ENCODE results near the gene GBA3. TPM values are rescaled to one million over a fixed set of nuclear protein-coding genes. Genes with fewer than 3 reads are reported as not detected.

The GBA3 gene
- total RNA-seq, 1 experiment from 2014 or later: 0.09 TPM

DNA sequence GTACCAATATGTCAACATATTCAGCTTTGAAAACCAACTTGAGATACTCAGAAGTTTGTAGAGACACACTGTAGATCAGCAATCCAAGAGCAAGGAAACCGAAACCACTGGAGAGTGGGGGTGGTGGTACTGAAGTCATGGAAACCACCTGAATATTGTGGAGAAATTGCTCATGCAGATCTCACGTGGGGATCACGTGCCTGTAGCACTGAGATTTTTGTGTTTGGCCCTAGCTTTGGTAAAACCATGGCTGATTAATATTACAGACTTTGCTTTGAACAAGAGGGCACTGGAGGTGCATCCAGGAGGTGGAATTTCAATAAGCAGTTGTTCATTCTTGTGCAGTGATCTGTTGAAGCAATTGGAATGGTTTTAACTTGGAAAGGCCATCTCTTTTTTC lies 47.2 kb downstream of the GBA3 start:
- Mint-ChIP-seq H3K4me3 (no peak overlapping the region), H3K27ac (no peak overlapping the region; the same call in 1 of the 2 replicates), H3K27me3 (ENCODE audit: low read depth) (no peaks in the 10 kb centered on the region; the same call in 1 of the 2 replicates), H3K36me3 (no peaks in the 10 kb centered on the region), H3K9me3 (peaks cover 8% of the 10 kb centered on the region), H3K4me1 (no peaks in the 10 kb centered on the region)
- DNase-seq (ENCODE audit: low spot score) (no peak), ATAC-seq (no peak)
- POLR2A ChIA-PET: no interaction called here
- no peak for TF ChIP-seq CREB1 (CRISPR knock-in tag; IDR thresholded peaks at IDR 0.05)
- TF ChIP-seq GTF2I (CRISPR knock-in tag; conservative IDR thresholded peaks at IDR 0.05): no peak
- TF ChIP-seq, protein P1, sequence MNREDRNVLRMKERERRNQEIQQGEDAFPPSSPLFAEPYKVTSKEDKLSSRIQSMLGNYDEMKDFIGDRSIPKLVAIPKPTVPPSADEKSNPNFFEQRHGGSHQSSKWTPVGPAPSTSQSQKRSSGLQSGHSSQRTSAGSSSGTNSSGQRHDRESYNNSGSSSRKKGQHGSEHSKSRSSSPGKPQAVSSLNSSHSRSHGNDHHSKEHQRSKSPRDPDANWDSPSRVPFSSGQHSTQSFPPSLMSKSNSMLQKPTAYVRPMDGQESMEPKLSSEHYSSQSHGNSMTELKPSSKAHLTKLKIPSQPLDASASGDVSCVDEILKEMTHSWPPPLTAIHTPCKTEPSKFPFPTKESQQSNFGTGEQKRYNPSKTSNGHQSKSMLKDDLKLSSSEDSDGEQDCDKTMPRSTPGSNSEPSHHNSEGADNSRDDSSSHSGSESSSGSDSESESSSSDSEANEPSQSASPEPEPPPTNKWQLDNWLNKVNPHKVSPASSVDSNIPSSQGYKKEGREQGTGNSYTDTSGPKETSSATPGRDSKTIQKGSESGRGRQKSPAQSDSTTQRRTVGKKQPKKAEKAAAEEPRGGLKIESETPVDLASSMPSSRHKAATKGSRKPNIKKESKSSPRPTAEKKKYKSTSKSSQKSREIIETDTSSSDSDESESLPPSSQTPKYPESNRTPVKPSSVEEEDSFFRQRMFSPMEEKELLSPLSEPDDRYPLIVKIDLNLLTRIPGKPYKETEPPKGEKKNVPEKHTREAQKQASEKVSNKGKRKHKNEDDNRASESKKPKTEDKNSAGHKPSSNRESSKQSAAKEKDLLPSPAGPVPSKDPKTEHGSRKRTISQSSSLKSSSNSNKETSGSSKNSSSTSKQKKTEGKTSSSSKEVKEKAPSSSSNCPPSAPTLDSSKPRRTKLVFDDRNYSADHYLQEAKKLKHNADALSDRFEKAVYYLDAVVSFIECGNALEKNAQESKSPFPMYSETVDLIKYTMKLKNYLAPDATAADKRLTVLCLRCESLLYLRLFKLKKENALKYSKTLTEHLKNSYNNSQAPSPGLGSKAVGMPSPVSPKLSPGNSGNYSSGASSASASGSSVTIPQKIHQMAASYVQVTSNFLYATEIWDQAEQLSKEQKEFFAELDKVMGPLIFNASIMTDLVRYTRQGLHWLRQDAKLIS (CRISPR knock-in tag; IDR thresholded peaks at IDR 0.05; ENCODE audit: borderline replicate concordance): no peak
- TF ChIP-seq, protein P2, sequence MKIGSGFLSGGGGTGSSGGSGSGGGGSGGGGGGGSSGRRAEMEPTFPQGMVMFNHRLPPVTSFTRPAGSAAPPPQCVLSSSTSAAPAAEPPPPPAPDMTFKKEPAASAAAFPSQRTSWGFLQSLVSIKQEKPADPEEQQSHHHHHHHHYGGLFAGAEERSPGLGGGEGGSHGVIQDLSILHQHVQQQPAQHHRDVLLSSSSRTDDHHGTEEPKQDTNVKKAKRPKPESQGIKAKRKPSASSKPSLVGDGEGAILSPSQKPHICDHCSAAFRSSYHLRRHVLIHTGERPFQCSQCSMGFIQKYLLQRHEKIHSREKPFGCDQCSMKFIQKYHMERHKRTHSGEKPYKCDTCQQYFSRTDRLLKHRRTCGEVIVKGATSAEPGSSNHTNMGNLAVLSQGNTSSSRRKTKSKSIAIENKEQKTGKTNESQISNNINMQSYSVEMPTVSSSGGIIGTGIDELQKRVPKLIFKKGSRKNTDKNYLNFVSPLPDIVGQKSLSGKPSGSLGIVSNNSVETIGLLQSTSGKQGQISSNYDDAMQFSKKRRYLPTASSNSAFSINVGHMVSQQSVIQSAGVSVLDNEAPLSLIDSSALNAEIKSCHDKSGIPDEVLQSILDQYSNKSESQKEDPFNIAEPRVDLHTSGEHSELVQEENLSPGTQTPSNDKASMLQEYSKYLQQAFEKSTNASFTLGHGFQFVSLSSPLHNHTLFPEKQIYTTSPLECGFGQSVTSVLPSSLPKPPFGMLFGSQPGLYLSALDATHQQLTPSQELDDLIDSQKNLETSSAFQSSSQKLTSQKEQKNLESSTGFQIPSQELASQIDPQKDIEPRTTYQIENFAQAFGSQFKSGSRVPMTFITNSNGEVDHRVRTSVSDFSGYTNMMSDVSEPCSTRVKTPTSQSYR (CRISPR knock-in tag; IDR thresholded peaks at IDR 0.05): no peak
- TF ChIP-seq ZNF232 (CRISPR knock-in tag; IDR thresholded peaks at IDR 0.05): no peak
- CTCF ChIA-PET: no interaction called here

DNA sequence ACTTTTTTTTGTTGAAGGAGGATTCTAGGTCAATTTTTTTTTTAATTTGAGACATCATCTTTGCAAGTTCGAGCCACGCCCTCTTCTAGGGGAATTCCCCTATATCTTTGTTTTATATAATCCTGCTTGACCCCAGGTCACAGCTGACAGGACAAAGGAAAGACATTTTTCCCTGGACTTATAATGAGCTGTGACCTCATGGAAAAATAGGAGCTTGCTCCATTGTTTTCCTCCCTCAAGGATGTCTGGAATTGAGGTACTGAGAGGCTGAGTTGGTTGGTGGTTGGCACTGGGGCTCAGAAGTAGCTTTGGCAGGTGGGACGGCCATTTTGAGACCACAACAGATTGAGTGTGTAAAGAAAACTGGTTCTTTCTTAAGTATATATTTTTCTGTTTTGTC lies 49.0 kb downstream of the GBA3 start:
- Mint-ChIP-seq H3K27me3 (ENCODE audit: low read depth) (no peaks in the 10 kb centered on the region; the same call in 1 of the 2 replicates), H3K4me3 (no peak overlapping the region), H3K36me3 (no peaks in the 10 kb centered on the region), H3K4me1 (no peaks in the 10 kb centered on the region), H3K27ac (no peak overlapping the region), H3K9me3 (peaks cover 8% of the 10 kb centered on the region)
- CTCF ChIA-PET: no interaction called here
- POLR2A ChIA-PET: no interaction called here
- ATAC-seq (no peak), DNase-seq (ENCODE audit: low spot score) (no peak)
- TF ChIP-seq RORB (CRISPR knock-in tag; IDR thresholded peaks at IDR 0.05) (no peak), IRF2 (CRISPR knock-in tag; IDR thresholded peaks at IDR 0.05; ENCODE audit: borderline replicate concordance, low read depth) (no peak), TP53 (CRISPR knock-in tag; IDR thresholded peaks at IDR 0.05) (no peak), RELA (CRISPR knock-in tag; IDR thresholded peaks at IDR 0.05; ENCODE audit: borderline replicate concordance) (no peak), ZNF396 (CRISPR knock-in tag; IDR thresholded peaks at IDR 0.05; ENCODE audit: borderline replicate concordance) (no peak)
- TF ChIP-seq, protein P3, sequence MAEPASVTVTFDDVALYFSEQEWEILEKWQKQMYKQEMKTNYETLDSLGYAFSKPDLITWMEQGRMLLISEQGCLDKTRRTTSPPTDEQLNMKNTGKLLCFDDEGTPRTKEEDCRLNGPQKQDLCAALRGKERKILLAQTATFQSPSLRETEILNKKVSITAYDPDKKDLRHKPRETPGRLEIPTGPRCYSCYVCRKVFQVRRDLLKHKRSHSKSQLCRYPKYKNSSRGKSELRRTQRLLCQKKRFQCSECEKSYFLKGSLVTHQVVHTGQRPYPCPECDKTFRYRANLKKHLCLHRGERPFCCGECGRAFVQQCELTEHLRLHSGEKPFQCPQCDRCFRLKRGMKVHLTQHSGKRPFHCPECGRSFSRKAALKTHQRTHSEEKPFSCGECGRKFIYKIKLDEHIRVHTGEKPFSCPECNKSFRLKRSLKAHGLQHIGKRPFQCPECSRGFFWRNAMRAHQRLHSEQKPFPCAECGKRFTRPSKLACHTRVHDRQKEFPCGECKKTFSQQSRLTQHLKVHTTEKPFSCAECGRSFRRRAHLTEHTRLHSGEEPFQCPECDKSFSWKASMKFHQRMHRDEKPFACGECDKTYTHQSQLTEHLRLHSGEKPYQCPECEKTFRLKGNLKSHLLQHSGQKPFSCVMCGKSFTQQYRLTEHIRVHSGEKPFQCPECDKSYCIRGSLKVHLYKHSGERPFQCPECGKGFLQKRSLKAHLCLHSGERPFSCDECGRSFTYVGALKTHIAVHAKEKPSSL (CRISPR knock-in tag; conservative IDR thresholded peaks at IDR 0.05): no peak
- TF ChIP-seq, protein P4, sequence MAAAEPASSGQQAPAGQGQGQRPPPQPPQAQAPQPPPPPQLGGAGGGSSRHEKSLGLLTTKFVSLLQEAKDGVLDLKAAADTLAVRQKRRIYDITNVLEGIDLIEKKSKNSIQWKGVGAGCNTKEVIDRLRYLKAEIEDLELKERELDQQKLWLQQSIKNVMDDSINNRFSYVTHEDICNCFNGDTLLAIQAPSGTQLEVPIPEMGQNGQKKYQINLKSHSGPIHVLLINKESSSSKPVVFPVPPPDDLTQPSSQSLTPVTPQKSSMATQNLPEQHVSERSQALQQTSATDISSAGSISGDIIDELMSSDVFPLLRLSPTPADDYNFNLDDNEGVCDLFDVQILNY (CRISPR knock-in tag; IDR thresholded peaks at IDR 0.05): no peak
- TF ChIP-seq, protein P5, sequence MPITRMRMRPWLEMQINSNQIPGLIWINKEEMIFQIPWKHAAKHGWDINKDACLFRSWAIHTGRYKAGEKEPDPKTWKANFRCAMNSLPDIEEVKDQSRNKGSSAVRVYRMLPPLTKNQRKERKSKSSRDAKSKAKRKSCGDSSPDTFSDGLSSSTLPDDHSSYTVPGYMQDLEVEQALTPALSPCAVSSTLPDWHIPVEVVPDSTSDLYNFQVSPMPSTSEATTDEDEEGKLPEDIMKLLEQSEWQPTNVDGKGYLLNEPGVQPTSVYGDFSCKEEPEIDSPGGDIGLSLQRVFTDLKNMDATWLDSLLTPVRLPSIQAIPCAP (CRISPR knock-in tag; IDR thresholded peaks at IDR 0.05): no peak

Measured in WTC11 (cell line).